Measurements from ENCODE around the gene NGFR. TPM values are rescaled to one million over a fixed set of nuclear protein-coding genes. Genes with fewer than 3 reads are reported as not detected.

NGFR gene
- polyA plus RNA-seq, 1 of the 3 experiments (the other 2 are of a cell fraction), result 0.76 TPM

DNA sequence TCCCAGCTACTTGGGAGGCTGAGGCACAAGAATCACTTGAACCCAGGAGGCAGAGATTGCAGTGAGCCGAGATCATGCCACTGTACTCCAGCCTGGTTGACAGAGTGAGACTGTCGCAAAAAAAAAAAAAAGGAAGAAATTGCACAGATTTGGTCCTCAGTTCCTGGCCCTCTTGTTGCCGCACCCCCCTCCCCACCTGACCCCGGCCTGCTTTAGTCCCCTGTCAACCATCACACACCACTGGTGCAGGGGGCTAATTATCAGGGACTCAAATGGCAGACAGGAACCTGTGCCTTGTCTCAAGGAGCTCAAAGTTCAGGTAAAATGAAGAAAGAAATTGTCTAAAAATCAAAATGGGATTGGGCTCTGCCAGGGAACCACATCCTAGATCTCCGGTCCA lies 28.1 kb downstream of the NGFR start:
- CTCF ChIA-PET, result interaction anchor here (0.9 to 11.7 kb wide), 10 partner anchors 8 to 115 kb away, joined by 3 to 144 read pairs (median 9); partner anchors contain the start of gene NGFR
- peaks cover 0 to 62% of the 10 kb centered on the region in 2 experiments; a peak in 1 of 4 replicates for H3K4me1 ChIP-seq (ENCODE audit: control insufficient read depth in 1 of 2, insufficient read depth in 2 of 2, low read depth in 1 of 2, low read length in 1 of 2)

More for the DNA sequence above, 28.1 kb downstream of the NGFR start:
- Histone ChIP-seq H2AFZ (ENCODE audit: low read depth) (no peak overlapping the region), H3K36me3 (replicated peaks in 1 of 2; ENCODE audit: control insufficient read depth in 1 of 2, insufficient read depth in 2 of 2, low read length in 1 of 2) (no peaks in the 10 kb centered on the region), H3F3A (replicated peaks; ENCODE audit: insufficient read depth) (no peaks in the 10 kb centered on the region), H3K9me3 (no peaks in the 10 kb centered on the region), H3K27me3 (ENCODE audit: insufficient read depth) (peaks cover 4% of the 10 kb centered on the region; the same call in 1 of the 2 replicates), H3K4me2 (no peak overlapping the region), H3K9ac (no peak overlapping the region), H3K79me2 (ENCODE audit: insufficient read depth) (no peaks in the 10 kb centered on the region), H3K9me2 (no peaks in the 10 kb centered on the region), H3K27ac (ENCODE audit: low read depth in 2 of 2, low read length in 1 of 2) (peak overlapping the region in 1 of 2 experiments; percentile 66; a peak in 1 of 4 replicates), H3K4me3 (ENCODE audit: low read depth in 2 of 2, low read length in 1 of 2) (no peak overlapping the region), H4K20me1 (ENCODE audit: insufficient read depth) (no peaks in the 10 kb centered on the region)
- DNase-seq, result peak; percentile 31
- 80% methylated on average over 5 of the region's 5 CpGs for WGBS (ENCODE audit: low lambda C conversion rate)
- TF ChIP-seq RCOR1 (IDR thresholded peaks at IDR 0.05; ENCODE audit: low read length) (no peak), REST (IDR thresholded peaks at IDR 0.05; ENCODE audit: low read depth, low read length) (no peak), MEF2A (IDR thresholded peaks at IDR 0.05; ENCODE audit: borderline replicate concordance, low read depth) (no peak), NFIC (IDR thresholded peaks at IDR 0.05; ENCODE audit: borderline replicate concordance) (no peak), USF2 (IDR thresholded peaks at IDR 0.05; ENCODE audit: borderline replicate concordance, low read depth, low read length) (no peak), YY1 (IDR thresholded peaks at IDR 0.05; ENCODE audit: low read depth) (no peak), JUND (IDR thresholded peaks at IDR 0.05) (no peak), SMC3 (IDR thresholded peaks at IDR 0.05; ENCODE audit: low read depth, low read length) (no peak), RFX5 (IDR thresholded peaks at IDR 0.05; ENCODE audit: low read length) (no peak), CHD2 (IDR thresholded peaks at IDR 0.05; ENCODE audit: low read length, partially characterized antibody) (no peak), CTCF (IDR thresholded peaks at IDR 0.05) (no peak), ZBTB33 (IDR thresholded peaks at IDR 0.05; ENCODE audit: borderline replicate concordance, low read depth) (no peak), MAX (IDR thresholded peaks at IDR 0.05; ENCODE audit: low read depth) (no peak), MXI1 (IDR thresholded peaks at IDR 0.05; ENCODE audit: low read depth, low read length) (no peak), TCF12 (IDR thresholded peaks at IDR 0.05) (no peak)
- TF ChIP-seq, protein P1, sequence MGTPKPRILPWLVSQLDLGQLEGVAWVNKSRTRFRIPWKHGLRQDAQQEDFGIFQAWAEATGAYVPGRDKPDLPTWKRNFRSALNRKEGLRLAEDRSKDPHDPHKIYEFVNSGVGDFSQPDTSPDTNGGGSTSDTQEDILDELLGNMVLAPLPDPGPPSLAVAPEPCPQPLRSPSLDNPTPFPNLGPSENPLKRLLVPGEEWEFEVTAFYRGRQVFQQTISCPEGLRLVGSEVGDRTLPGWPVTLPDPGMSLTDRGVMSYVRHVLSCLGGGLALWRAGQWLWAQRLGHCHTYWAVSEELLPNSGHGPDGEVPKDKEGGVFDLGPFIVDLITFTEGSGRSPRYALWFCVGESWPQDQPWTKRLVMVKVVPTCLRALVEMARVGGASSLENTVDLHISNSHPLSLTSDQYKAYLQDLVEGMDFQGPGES (IDR thresholded peaks at IDR 0.05; ENCODE audit: low read depth, low read length), result no peak
- TF ChIP-seq, protein P2, sequence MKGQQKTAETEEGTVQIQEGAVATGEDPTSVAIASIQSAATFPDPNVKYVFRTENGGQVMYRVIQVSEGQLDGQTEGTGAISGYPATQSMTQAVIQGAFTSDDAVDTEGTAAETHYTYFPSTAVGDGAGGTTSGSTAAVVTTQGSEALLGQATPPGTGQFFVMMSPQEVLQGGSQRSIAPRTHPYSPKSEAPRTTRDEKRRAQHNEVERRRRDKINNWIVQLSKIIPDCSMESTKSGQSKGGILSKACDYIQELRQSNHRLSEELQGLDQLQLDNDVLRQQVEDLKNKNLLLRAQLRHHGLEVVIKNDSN (IDR thresholded peaks at IDR 0.05; ENCODE audit: borderline replicate concordance, low read depth), result no peak
- POLR2A ChIA-PET, result interaction anchor here (1.2 kb wide), 2 partner anchors 8 to 29 kb away, joined by 3 to 9 read pairs; partner anchors contain the start of gene NGFR
